GM12873 (cell line): ENCODE data around the gene DUS3L.

Experiments
- CTCF ChIP-seq: IDR thresholded peaks from 2 replicates; pipeline ENCODE4 v1.5.1; 2012; ENCODE audit warnings: low read depth, mild to moderate bottlenecking, moderate library complexity, low read length, control low read depth; ENCODE audit not compliant: insufficient read depth; ENCODE audit errors: missing control alignments

Gene DUS3L

GRCh38 chr19:5808120-5808816 lies 17.3 kb upstream of the DUS3L start:
- TF ChIP-seq CTCF = no peak

- no peak for TF ChIP-seq CTCF
These were observed 15.9 kb upstream of the DUS3L start for GRCh38 chr19:5806905-5807304.

- no peak for TF ChIP-seq CTCF
These were observed 15.1 kb upstream of the DUS3L start for GRCh38 chr19:5806133-5806489.

GRCh38 chr19:5805462-5806132 lies 14.6 kb upstream of the DUS3L start:
- TF ChIP-seq CTCF = peak; percentile 51

DNA sequence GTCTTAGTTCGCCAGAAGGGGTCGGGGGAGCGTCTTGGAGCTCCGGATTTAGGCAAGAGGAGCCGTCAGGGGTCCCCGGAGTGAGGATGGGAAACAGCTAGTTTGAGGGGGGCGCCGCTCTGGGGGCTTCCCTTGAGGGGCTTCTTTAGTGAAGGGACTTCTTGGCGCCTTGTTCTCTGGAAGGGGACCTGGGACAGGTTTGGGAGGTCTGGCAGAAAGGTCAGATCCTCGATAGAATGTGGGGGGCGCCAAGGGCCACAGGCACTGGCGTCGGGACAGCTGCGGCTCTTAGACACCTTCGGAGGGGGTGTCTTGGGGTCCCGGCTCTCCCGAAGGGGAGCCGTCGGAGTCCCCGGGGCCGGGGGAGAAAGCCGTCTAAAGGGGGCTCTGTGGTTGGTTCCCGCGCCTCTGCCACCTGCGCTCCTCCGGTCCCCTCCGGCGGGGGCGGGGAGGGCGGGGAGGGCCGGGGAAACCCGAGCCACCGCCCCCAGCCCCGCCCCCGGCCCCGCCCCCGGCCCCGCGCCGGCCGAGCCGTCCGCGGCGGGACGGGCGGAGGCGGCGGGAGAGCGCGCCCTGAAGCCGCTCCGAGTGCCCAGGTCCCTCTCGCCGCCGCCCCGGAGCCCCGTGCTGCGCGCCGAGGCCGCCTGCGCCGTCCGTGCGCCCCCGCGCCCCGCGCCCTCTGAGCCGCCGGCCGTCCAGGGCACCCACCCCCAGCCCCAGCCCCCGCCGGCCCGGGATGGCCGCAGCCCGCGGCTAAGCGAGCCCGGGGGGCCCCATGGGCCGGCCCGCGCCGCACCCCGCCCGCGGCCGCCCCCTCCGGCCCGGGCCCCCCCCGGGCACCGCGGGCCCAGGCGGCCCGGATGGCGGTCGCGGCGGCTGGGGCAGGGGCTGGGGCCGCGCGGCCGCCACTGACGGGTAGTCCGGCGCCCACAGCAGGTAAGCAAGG lies 13.8 kb upstream of the DUS3L start, which contains the start of gene NRTN:
Gene NRTN, plus strand, starts transcription at position 552 of the 946 bp plus-strand sequence. CDS start 19,099 bp downstream, outside the sequence.
- TF ChIP-seq CTCF = no peak

- peak; percentile 92 for TF ChIP-seq CTCF
These were observed 13.0 kb upstream of the DUS3L start for GRCh38 chr19:5803752-5804515.
